Upper lobe of left lung (tissue), 6 donors: ENCODE data around the gene MRTFB. TPM values are rescaled to one million over a fixed set of nuclear protein-coding genes. Genes with fewer than 3 reads are reported as not detected.

Experiments used
- ATAC-seq, 2 donors: fragments of 200-7000 bp; cut with Tn5 transposase; one replicate each; pipeline ENCODE4 v1.9.1; 2022; ENCODE audit warnings: mild to moderate bottlenecking in 2 of 2, moderate library complexity in 2 of 2; ENCODE audit not compliant: low FRiP score in 2 of 2
- DNase-seq, 2 donors: peaks; one replicate each; pipeline ENCODE4 v3.0.0-alpha.2; 2019 to 2020
- H3K27ac ChIP-seq, 4 donors: fragments of 200-600 bp; sonication (generic); one replicate each; pipeline ENCODE4 v1.5.1; 2016 to 2019
- H3K27me3 ChIP-seq, 4 donors: fragments of 200-600 bp; sonication (generic); one replicate each; pipeline ENCODE4 v1.5.1; 2017 to 2019
- H3K36me3 ChIP-seq, 4 donors: fragments of 200-600 bp; sonication (generic); one replicate each; pipeline ENCODE4 v1.5.1; 2016 to 2019
- H3K4me1 ChIP-seq, 4 donors: fragments of 200-600 bp; sonication (generic); one replicate each; pipeline ENCODE4 v1.5.1; 2018 to 2019
- H3K4me3 ChIP-seq, 4 donors: fragments of 200-600 bp; sonication (generic); one replicate each; pipeline ENCODE4 v1.5.1; 2017 to 2019; ENCODE audit warnings: mild to moderate bottlenecking in 2 of 4, moderate library complexity in 1 of 4
- H3K9me3 ChIP-seq, 4 donors: fragments of 200-600 bp; sonication (generic); one replicate each; pipeline ENCODE4 v1.5.1; 2018 to 2019
- EP300 ChIP-seq, 4 donors: sonication (generic); formaldehyde crosslinking; IDR thresholded peaks; one replicate each; pipeline ENCODE4 v1.5.1; 2017; ENCODE audit warnings: antibody characterized with exemption in 4 of 4, control low read depth in 2 of 4
- POLR2A ChIP-seq, 4 donors: fragments of 450-650 bp; IDR thresholded peaks; one replicate each; pipeline ENCODE4 v1.5.1; 2016 to 2017; ENCODE audit warnings: antibody characterized with exemption in 4 of 4, mild to moderate bottlenecking in 2 of 4
- POLR2AphosphoS5 ChIP-seq, 2 donors: sonication (generic); formaldehyde crosslinking; IDR thresholded peaks; one replicate each; pipeline ENCODE4 v1.5.1; 2017; ENCODE audit warnings: antibody characterized with exemption in 2 of 2
- WGBS, 2 donors: methylation state at CpG; one replicate each; pipeline ENCODE4 v1.1.5; 2017 to 2018; 5-methylcytosine and 5-hydroxymethylcytosine counted together
- total RNA-seq, 6 donors: library from RNA; depleted of rRNA in 4 of 6; stranded (reverse); fragments of >200 nt in 4 of 6; gene quantifications; one replicate each; pipeline versions ENCODE4 v1.1.0 to v1.2.1, GENCODE V29; 2016 to 2021
- TF ChIP-seq, protein P1 (sequence below), 6 experiments: fragments of 450-650 bp in 4 of 6; fragments of 200-600 bp in 2 of 6; sonication (generic) in 2 of 6; IDR thresholded peaks; one replicate each; pipeline ENCODE4 v1.5.1; 2016 to 2019; ENCODE audit warnings: antibody characterized with exemption in 6 of 6
- donor health status: DM: no; HTN: no; CAD: no; lungs with moderate emphysema.
- donor health status: DM: no; HTN: yes; CAD: no; lungs with severe emphysema.

Gene MRTFB
- total RNA-seq, 6 donors from 2014 or later = 46.9 to 100 (median 66.7) TPM

- WGBS, 2 donors = 75 to 89% methylated on average over 3 of the region's 3 CpGs
- DNase-seq (no peak), ATAC-seq (no peak)
- H3K27me3 ChIP-seq = no peaks in the 10 kb centered on the region
- H3K4me1 ChIP-seq = peaks cover 0 to 5% (median 0%) of the 10 kb centered on the region in 4 donors
- H3K4me3 ChIP-seq = no peak overlapping the region
- peaks cover 0 to 4% (median 0%) of the 10 kb centered on the region in 4 donors for H3K36me3 ChIP-seq
- no peak overlapping the region for H3K27ac ChIP-seq
- TF ChIP-seq POLR2A (IDR thresholded peaks at IDR 0.05) = no peak
- no peak for TF ChIP-seq EP300 (IDR thresholded peaks at IDR 0.05)
- TF ChIP-seq POLR2AphosphoS5 (IDR thresholded peaks at IDR 0.05) = no peak
- TF ChIP-seq, protein P1, sequence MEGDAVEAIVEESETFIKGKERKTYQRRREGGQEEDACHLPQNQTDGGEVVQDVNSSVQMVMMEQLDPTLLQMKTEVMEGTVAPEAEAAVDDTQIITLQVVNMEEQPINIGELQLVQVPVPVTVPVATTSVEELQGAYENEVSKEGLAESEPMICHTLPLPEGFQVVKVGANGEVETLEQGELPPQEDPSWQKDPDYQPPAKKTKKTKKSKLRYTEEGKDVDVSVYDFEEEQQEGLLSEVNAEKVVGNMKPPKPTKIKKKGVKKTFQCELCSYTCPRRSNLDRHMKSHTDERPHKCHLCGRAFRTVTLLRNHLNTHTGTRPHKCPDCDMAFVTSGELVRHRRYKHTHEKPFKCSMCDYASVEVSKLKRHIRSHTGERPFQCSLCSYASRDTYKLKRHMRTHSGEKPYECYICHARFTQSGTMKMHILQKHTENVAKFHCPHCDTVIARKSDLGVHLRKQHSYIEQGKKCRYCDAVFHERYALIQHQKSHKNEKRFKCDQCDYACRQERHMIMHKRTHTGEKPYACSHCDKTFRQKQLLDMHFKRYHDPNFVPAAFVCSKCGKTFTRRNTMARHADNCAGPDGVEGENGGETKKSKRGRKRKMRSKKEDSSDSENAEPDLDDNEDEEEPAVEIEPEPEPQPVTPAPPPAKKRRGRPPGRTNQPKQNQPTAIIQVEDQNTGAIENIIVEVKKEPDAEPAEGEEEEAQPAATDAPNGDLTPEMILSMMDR (IDR thresholded peaks at IDR 0.05) = no peak
- H3K9me3 ChIP-seq = no peaks in the 10 kb centered on the region
Observed at GRCh38 chr16:14168146-14168545, 97.0 kb downstream of the MRTFB start.

- no peak overlapping the region for H3K4me3 ChIP-seq
- H3K9me3 ChIP-seq = no peaks in the 10 kb centered on the region
- no peak for DNase-seq
- 75 to 82% methylated on average over 3 of the region's 3 CpGs for WGBS, 2 donors
- no peaks in the 10 kb centered on the region for H3K27me3 ChIP-seq
- H3K27ac ChIP-seq = no peak overlapping the region
- no peak for ATAC-seq
- H3K4me1 ChIP-seq = peaks cover 0 to 4% (median 0%) of the 10 kb centered on the region in 4 donors
- peaks cover 0 to 4% (median 0%) of the 10 kb centered on the region in 4 donors for H3K36me3 ChIP-seq
- TF ChIP-seq POLR2AphosphoS5 (IDR thresholded peaks at IDR 0.05) (no peak), EP300 (IDR thresholded peaks at IDR 0.05) (peak in 1 of 4 donors; percentile 3)
Observed at GRCh38 chr16:14172200-14172809, 101.2 kb downstream of the MRTFB start.

DNA sequence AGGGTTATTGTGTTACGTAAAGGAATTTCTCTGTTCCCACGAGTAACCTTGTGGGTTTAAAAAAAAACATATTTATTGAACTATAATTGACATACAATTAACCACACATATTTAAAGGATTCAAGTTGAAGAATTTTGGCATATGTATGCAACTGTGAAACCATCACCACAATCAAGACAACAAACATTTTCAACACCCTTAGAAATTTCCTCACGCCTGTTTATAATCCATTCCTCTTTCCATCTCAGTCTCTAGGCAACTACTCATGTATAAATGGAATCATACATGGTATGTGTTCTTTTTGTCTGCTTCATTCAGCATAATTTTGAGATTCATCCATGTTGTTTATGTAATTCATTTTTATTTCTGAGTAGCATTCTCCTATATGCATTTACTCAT is 104.0 kb downstream of the MRTFB start:
- Histone ChIP-seq H3K27ac (no peak overlapping the region), H3K27me3 (no peaks in the 10 kb centered on the region), H3K4me1 (peaks cover 0 to 4% (median 0%) of the 10 kb centered on the region in 4 donors), H3K4me3 (no peak overlapping the region), H3K36me3 (peaks cover 0 to 2% (median 0%) of the 10 kb centered on the region in 4 donors), H3K9me3 (no peaks in the 10 kb centered on the region)
- TF ChIP-seq, protein P1 (IDR thresholded peaks at IDR 0.05) = no peak
- no peak for TF ChIP-seq EP300 (IDR thresholded peaks at IDR 0.05)
- no peak for TF ChIP-seq POLR2AphosphoS5 (IDR thresholded peaks at IDR 0.05)
- TF ChIP-seq POLR2A (IDR thresholded peaks at IDR 0.05) = no peak
- ATAC-seq = no peak
- WGBS, 2 donors = 92 to 94% methylated on average over 3 of the region's 3 CpGs
- DNase-seq = no peak

DNA sequence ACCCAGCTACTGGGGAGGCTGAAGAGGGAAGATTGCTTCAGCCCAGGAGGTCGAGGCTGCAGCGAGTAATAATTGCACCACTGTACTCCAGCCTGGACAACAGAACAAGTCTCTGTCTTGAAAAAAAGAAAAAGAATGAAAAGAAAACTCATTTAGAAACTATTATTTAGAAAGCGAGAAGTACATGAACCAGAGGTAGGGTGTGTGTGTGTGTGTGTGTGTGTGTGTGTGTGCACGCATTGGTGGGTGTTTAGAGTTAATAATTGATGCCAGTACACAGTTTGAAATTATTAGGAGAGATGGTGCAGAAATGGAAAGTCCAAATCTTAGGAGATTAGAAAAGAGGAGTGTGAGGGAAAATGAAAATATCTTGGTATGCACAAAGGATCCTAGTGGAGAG is 106.6 kb downstream of the MRTFB start:
- TF ChIP-seq, protein P1 (IDR thresholded peaks at IDR 0.05) = no peak
- TF ChIP-seq POLR2AphosphoS5 (IDR thresholded peaks at IDR 0.05) = no peak
- TF ChIP-seq POLR2A (IDR thresholded peaks at IDR 0.05) = no peak
- no peak for TF ChIP-seq EP300 (IDR thresholded peaks at IDR 0.05)
- H3K27me3 ChIP-seq = no peaks in the 10 kb centered on the region
- no peak overlapping the region for H3K27ac ChIP-seq
- 85 to 96% methylated on average over 4 of the region's 4 CpGs for WGBS, 2 donors
- H3K4me1 ChIP-seq = peaks cover 0 to 18% (median 4%) of the 10 kb centered on the region in 4 donors
- no peak for ATAC-seq
- H3K36me3 ChIP-seq = no peaks in the 10 kb centered on the region
- H3K4me3 ChIP-seq = no peak overlapping the region
- DNase-seq = no peak
- H3K9me3 ChIP-seq = no peaks in the 10 kb centered on the region

DNA sequence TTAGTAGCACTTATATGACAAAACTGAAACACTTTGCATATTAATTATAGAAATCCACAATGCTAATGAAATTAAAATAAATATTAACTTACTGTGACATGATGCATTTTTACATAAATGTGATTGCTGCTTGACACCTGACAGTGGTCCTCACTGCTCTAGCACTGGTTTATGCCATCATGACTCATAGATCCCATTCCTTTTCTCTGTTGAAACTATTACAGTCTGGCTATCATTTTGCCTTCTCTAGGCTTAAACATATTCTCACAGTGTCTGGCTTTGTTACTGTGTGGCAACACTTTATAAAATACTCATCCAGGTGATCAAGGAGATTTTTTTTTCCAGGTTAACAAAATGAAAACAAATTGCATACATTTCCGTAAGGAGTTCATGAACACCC is 108.0 kb downstream of the MRTFB start:
- Histone ChIP-seq H3K9me3 (no peaks in the 10 kb centered on the region), H3K27ac (no peak overlapping the region), H3K4me1 (peaks cover 0 to 17% (median 5%) of the 10 kb centered on the region in 4 donors), H3K4me3 (no peak overlapping the region), H3K27me3 (no peaks in the 10 kb centered on the region), H3K36me3 (no peaks in the 10 kb centered on the region)
- DNase-seq (no peak), ATAC-seq (no peak)
- TF ChIP-seq POLR2A (IDR thresholded peaks at IDR 0.05) = no peak
- TF ChIP-seq EP300 (IDR thresholded peaks at IDR 0.05) = no peak
- TF ChIP-seq POLR2AphosphoS5 (IDR thresholded peaks at IDR 0.05) = no peak
- TF ChIP-seq, protein P1 (IDR thresholded peaks at IDR 0.05) = no peak
- 97 to 100% methylated on average over 1 of the region's 1 CpG for WGBS, 2 donors
